Measurements from ENCODE around the gene NEK1.
"Not testable (repeated sequence)": the region's sequence is repeated elsewhere in the genome, so short reads cannot be mapped to it uniquely, and the experiment has no call there.

Gene NEK1

DNA sequence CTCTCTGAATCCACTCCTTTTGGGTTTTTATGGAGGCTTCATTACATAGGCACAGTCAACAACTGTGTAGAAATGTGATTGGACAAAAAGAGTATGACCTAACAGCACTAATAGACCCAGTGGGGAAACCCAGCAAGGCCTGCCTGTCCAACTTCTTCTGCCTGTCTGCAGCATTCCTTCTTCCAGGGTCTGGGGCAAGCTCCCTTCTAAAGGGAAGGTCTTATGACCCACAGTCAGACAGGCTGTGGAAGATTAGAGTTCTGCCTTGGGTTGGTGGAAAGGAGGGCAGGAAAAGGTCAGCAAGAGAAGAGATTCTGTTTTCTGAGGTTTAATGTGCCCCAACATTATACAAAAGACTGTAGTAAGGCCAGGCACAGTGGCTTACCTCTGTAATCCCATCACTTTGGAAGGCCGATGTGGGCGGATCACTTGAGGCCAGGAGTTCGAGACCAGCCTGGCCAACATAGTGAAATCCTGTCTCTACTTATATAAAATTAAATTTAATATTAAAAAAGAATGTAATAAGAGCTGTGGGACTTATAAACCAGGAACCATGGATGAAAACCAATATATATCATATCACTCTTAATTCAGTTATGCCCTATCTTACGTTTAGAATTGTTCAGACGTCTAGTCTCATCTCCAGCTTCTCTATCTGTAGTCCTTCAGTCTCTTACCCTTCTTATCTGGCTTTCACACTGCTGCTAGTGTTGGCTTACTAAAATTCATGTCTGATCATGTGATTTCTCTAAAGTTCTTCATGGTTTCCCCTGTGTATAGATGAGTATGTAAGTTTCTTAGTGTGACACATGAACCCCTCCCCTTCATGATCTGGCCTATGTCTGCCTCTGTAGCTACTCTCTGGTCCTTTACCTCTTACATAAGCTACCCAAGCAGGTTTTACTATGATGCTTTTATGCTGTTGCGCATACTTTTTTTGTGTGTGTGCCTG is 14.2 kb upstream of the NEK1 start:
- no peaks in the 10 kb centered on the region for H3K9me3 ChIP-seq (ENCODE audit: control insufficient read depth in 2 of 2, low read length in 2 of 2)
- peaks cover 2% of the 10 kb centered on the region for H3K4me1 ChIP-seq (ENCODE audit: control insufficient read depth, insufficient read depth, low read length)
- H3K9ac ChIP-seq (ENCODE audit: low read length in 2 of 2): no peak overlapping the region
- no peak overlapping the region for H3K27ac ChIP-seq (ENCODE audit: low read length)
- H3K27me3 ChIP-seq (ENCODE audit: control insufficient read depth in 1 of 2, insufficient read depth in 2 of 2, low read length in 2 of 2): no peaks in the 10 kb centered on the region
- no peak overlapping the region for H3K4me3 ChIP-seq (ENCODE audit: low read length in 2 of 2)
- H3K36me3 ChIP-seq (ENCODE audit: control insufficient read depth in 2 of 2, insufficient read depth in 2 of 2, low read length in 2 of 2): no peaks in the 10 kb centered on the region

DNA sequence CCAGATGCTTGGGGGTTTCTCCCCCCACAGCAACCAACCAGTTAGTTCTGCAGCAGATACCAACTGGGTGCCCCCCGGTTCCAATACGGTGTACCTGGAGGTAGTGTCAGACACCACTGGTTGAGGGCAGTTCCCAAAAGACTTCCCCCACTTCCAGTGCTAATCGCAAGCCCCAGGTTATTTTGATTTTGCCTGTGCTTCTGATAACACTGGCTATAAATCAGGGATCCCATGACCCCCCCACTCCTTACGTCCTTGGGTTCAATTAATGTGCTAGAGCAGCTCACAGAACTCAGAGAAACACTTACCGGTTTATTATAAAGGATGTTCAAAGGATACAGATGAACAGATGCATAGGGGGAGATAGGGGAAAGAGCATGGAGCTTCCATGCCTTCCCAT is 13.5 kb upstream of the NEK1 start:
- no peak overlapping the region for H3K9ac ChIP-seq (ENCODE audit: low read length in 2 of 2)
- no peak overlapping the region for H3K27ac ChIP-seq (ENCODE audit: low read length)
- H3K4me3 ChIP-seq (ENCODE audit: low read length in 2 of 2): no peak overlapping the region
- no peaks in the 10 kb centered on the region for H3K36me3 ChIP-seq (ENCODE audit: control insufficient read depth in 2 of 2, insufficient read depth in 2 of 2, low read length in 2 of 2)
- peaks cover 2% of the 10 kb centered on the region for H3K4me1 ChIP-seq (ENCODE audit: control insufficient read depth, insufficient read depth, low read length)
- no peaks in the 10 kb centered on the region for H3K9me3 ChIP-seq (ENCODE audit: control insufficient read depth in 2 of 2, low read length in 2 of 2)
- H3K27me3 ChIP-seq (ENCODE audit: control insufficient read depth in 1 of 2, insufficient read depth in 2 of 2, low read length in 2 of 2): no peaks in the 10 kb centered on the region

DNA sequence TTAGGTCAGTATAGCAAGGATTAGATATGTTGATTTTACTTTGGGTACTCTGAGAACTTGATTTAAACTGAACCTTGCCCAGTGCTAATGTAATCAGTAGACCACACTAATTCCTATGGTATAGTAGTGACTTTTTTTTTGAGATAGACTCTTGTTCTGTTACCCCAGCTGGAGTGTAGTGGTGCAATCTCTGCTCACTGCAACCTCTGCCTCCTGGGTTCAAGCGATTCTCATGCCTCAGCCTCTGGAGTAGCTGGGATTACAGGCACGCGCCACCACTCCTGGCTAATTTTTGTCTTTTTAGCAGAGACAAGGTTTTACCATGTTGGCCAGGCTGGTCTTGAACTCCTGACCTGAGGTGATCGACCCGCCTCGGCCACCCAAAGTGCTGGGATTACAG is 11.6 kb upstream of the NEK1 start:
- not testable (repeated sequence) for H3K9ac ChIP-seq (ENCODE audit: low read length in 2 of 2)

DNA sequence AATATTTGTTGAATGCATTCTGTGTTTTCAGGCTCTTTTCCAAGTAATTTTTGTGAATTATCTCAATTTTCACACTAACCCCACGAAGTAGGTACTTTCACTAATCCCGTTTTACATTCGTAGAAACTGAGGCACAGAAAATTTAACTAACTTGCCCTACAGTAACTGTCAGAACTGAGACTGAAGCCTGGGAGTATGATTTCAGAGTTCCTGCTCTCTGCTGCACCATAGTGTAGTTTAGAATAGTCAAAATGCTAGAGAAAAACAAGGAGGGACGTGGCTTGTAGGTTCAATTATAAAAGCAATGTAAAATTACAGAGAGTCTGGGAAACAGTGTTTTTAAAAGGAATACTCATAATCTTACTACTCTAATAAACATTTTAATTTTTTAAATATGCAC is 10.2 kb upstream of the NEK1 start:
- H3K36me3 ChIP-seq (ENCODE audit: control insufficient read depth in 2 of 2, insufficient read depth in 2 of 2, low read length in 2 of 2): no peaks in the 10 kb centered on the region
- no peaks in the 10 kb centered on the region for H3K9me3 ChIP-seq (ENCODE audit: control insufficient read depth in 2 of 2, low read length in 2 of 2)
- no peak overlapping the region for H3K9ac ChIP-seq (ENCODE audit: low read length in 2 of 2)
- no peak overlapping the region for H3K4me3 ChIP-seq (ENCODE audit: low read length in 2 of 2)
- peaks cover 2% of the 10 kb centered on the region for H3K4me1 ChIP-seq (ENCODE audit: control insufficient read depth, insufficient read depth, low read length)
- H3K27ac ChIP-seq (ENCODE audit: low read length): no peak overlapping the region
- H3K27me3 ChIP-seq (ENCODE audit: control insufficient read depth in 1 of 2, insufficient read depth in 2 of 2, low read length in 2 of 2): no peaks in the 10 kb centered on the region

More for the DNA sequence above, 11.6 kb upstream of the NEK1 start:
- not testable (repeated sequence) for H3K9me3 ChIP-seq (ENCODE audit: control insufficient read depth in 2 of 2, low read length in 2 of 2); H3K27ac ChIP-seq (ENCODE audit: low read length); H3K27me3 ChIP-seq (ENCODE audit: control insufficient read depth in 1 of 2, insufficient read depth in 2 of 2, low read length in 2 of 2); H3K4me1 ChIP-seq (ENCODE audit: control insufficient read depth, insufficient read depth, low read length); H3K4me3 ChIP-seq (ENCODE audit: low read length in 2 of 2); H3K36me3 ChIP-seq (ENCODE audit: control insufficient read depth in 2 of 2, insufficient read depth in 2 of 2, low read length in 2 of 2)

DNA sequence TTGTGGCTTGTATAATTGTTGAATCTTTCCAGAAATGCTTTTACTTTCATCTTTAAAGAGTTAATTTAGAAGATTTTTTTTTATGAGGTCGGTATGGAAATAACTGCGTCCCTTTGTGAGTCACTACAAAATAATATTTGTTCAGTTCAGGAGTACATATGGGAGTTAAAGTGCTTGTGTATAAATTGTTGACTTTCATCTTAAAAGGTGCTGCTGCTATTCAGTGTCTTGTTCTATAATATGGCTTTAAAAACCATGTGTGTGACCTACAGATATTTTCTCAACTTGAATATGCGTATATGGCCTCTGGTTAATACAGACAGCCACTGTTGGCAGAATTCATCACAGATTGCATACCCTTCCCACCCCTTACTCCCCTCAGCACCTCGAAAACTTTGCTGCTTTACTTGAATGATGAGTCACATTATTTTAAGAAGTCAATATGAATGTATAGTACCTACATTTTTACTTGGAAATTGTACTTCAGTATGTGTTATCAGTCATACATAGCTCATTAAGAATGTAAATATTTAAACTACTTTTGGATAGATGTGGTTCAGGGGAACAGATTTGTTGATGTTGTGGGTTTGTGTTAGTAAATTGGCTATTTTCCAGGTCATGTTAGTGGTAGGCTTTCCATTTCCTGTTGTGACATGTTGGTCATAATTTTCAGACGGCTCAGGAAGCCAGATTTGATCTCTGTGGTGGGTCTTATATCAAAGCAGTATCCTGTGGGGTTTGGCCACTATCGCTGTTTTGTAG is 9.5 kb upstream of the NEK1 start:
- Histone ChIP-seq H3K4me3 (ENCODE audit: low read length in 2 of 2) (peak overlapping the region; percentile 31 to 93), H3K4me1 (ENCODE audit: control insufficient read depth, insufficient read depth, low read length) (peaks cover 2% of the 10 kb centered on the region), H3K27me3 (ENCODE audit: control insufficient read depth in 1 of 2, insufficient read depth in 2 of 2, low read length in 2 of 2) (no peaks in the 10 kb centered on the region), H3K9me3 (ENCODE audit: control insufficient read depth in 2 of 2, low read length in 2 of 2) (no peaks in the 10 kb centered on the region), H3K9ac (ENCODE audit: low read length in 2 of 2) (peak overlapping the region; percentile 25 to 29), H3K27ac (ENCODE audit: low read length) (no peak overlapping the region), H3K36me3 (ENCODE audit: control insufficient read depth in 2 of 2, insufficient read depth in 2 of 2, low read length in 2 of 2) (no peaks in the 10 kb centered on the region)

DNA sequence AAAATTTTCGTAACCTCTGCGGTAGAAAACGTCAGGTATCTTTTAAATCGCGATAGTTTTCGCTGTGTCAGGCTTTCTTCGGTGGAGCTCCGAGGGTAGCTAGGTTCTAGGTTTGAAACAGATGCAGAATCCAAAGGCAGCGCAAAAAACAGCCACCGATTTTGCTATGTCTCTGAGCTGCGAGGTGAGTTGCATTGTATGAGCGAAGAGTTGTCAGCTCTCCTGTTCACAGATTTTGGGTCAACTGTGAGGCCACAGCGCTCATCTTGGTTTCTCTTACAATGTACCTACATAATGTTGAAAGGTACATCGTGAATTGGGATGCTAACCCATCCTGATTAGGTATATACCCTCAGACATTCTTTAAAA is 8.5 kb upstream of the NEK1 start:
- peak overlapping the region; percentile 94 for H3K27ac ChIP-seq (ENCODE audit: low read length)
- H3K27me3 ChIP-seq (ENCODE audit: control insufficient read depth in 1 of 2, insufficient read depth in 2 of 2, low read length in 2 of 2): no peaks in the 10 kb centered on the region
- H3K36me3 ChIP-seq (ENCODE audit: control insufficient read depth in 2 of 2, insufficient read depth in 2 of 2, low read length in 2 of 2): no peaks in the 10 kb centered on the region
- peak overlapping the region; percentile 77 to 93 for H3K4me3 ChIP-seq (ENCODE audit: low read length in 2 of 2)
- peaks cover 2% of the 10 kb centered on the region for H3K4me1 ChIP-seq (ENCODE audit: control insufficient read depth, insufficient read depth, low read length)
- H3K9me3 ChIP-seq (ENCODE audit: control insufficient read depth in 2 of 2, low read length in 2 of 2): no peaks in the 10 kb centered on the region
- peak overlapping the region; percentile 95 to 97 for H3K9ac ChIP-seq (ENCODE audit: low read length in 2 of 2)

DNA sequence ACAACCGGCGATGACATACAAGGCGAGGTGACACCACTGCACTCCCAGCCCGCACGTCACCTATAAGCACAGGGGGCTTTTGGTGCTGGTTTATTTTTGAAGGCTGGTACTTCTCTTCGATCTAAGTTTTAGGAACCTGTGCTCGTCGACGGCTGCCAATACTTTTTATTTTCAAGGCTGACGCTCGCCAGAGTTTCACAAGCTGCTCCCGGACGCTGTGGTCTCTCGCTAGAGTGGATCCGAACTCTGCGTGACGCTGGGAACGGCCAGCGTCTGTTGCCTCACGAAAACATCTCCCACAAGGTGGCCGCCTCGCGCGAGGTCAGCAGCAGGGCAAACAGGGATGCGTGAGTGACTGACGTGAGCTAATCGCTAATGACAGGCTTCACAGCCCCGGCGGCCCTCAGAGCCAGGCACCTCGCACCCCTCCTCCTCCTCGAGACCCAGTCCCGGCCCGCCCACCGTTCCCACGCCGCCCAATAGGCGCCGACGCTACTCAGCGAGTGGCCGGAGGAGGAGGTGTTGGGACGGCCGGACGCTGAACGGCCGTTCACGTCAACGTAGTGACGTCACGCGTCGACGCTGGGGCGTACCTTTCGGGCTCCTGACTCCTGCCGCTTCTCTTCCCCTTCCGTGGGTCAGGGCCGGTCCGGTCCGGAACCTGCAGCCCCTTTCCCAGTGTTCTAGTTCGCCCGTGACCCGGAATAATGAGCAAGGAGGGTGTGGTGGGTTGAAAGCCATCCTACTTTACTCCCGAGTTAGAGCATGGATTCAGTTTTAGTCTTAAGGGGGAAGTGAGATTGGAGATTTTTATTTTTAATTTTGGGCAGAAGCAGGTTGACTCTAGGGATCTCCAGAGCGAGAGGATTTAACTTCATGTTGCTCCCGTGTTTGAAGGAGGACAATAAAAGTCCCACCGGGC is 7.8 kb upstream of the NEK1 start, which contains the start of gene CLCN3:
Gene CLCN3 (plus strand): TSS at position 621 of the 922 bp plus-strand sequence. CDS start 15,351 bp downstream, outside the sequence.
- Histone ChIP-seq H3K27ac (ENCODE audit: low read length) (peak within 1 kb of the TSS; percentile 94), H3K9ac (ENCODE audit: low read length in 2 of 2) (peak within 1 kb of the TSS; percentile 95 to 97), H3K4me1 (ENCODE audit: control insufficient read depth, insufficient read depth, low read length) (peaks cover 2% of the 10 kb centered on the region), H3K4me3 (ENCODE audit: low read length in 2 of 2) (peak within 1 kb of the TSS; percentile 77 to 93), H3K9me3 (ENCODE audit: control insufficient read depth in 2 of 2, low read length in 2 of 2) (no peaks in the 10 kb centered on the region), H3K27me3 (ENCODE audit: control insufficient read depth in 1 of 2, insufficient read depth in 2 of 2, low read length in 2 of 2) (no peaks in the 10 kb centered on the region), H3K36me3 (ENCODE audit: control insufficient read depth in 2 of 2, insufficient read depth in 2 of 2, low read length in 2 of 2) (no peaks in the 10 kb centered on the region)

DNA sequence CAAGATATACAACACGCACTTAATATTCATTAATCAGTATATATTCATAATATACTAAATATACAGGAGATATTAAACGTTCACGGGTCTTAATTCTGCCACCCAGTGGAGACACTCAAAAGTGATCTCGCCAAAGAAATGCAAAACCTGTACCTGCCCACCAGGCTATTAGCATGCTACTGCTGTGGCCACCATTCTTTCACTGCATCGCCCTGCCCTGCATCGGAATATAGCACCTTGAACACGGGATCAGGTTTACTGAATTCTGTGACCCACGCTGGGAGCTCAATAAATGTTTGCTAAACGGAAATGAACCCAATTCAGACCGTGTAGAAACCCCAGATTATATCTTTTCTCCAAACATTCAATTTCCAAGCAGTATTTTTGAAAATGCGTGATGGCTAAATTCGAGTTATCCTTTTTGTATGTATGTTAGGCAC is 7.2 kb upstream of the NEK1 start:
- Histone ChIP-seq H3K9me3 (ENCODE audit: control insufficient read depth in 2 of 2, low read length in 2 of 2) (no peaks in the 10 kb centered on the region), H3K27ac (ENCODE audit: low read length) (peak overlapping the region; percentile 94), H3K36me3 (ENCODE audit: control insufficient read depth in 2 of 2, insufficient read depth in 2 of 2, low read length in 2 of 2) (no peaks in the 10 kb centered on the region), H3K4me1 (ENCODE audit: control insufficient read depth, insufficient read depth, low read length) (peaks cover 2% of the 10 kb centered on the region), H3K27me3 (ENCODE audit: control insufficient read depth in 1 of 2, insufficient read depth in 2 of 2, low read length in 2 of 2) (no peaks in the 10 kb centered on the region), H3K9ac (ENCODE audit: low read length in 2 of 2) (peak overlapping the region; percentile 93 to 95), H3K4me3 (ENCODE audit: low read length in 2 of 2) (peak overlapping the region; percentile 77 to 93)

DNA sequence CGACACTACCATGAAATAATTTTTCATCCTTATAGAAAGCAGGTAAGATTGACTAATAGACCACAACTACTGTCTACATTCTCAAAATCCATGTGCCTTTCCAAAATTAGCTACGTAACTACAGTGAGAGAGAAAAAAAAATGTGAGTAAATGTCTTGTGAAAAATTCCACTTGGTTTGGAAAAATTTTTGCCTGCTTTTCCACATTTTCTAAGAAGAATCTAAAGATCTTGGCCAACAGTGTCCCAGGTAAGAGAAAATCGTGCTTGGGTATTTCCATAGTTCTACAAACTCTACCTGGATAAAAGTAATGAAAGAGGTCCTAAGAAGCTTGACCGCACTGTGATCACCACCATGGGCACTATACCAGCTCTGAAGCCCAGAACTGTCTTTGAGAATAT is 6.6 kb upstream of the NEK1 start:
- Histone ChIP-seq H3K27me3 (ENCODE audit: control insufficient read depth in 1 of 2, insufficient read depth in 2 of 2, low read length in 2 of 2) (no peaks in the 10 kb centered on the region), H3K4me1 (ENCODE audit: control insufficient read depth, insufficient read depth, low read length) (peaks cover 2% of the 10 kb centered on the region), H3K4me3 (ENCODE audit: low read length in 2 of 2) (peak overlapping the region; percentile 9 to 93), H3K9ac (ENCODE audit: low read length in 2 of 2) (no peak overlapping the region), H3K27ac (ENCODE audit: low read length) (no peak overlapping the region), H3K36me3 (ENCODE audit: control insufficient read depth in 2 of 2, insufficient read depth in 2 of 2, low read length in 2 of 2) (no peaks in the 10 kb centered on the region), H3K9me3 (ENCODE audit: control insufficient read depth in 2 of 2, low read length in 2 of 2) (no peaks in the 10 kb centered on the region)

DNA sequence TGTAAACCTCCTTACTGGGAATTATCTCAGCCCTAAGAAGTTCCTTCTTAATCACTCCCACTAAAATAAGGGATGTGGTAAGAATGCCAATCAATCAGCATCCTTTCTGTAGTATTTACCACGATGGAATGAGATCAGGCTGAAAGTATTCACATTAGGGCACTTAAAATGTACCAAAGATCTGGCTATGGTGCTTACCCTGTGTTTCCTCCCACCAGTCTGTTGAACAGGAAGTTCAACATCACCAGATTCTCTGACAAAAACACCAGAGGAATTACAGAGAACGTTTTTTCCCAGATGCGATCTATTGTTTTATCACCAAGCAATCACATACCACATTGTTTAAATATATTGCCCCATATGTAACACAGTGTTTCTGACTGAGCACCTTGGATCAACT is 5.9 kb upstream of the NEK1 start:
- H3K36me3 ChIP-seq (ENCODE audit: control insufficient read depth in 2 of 2, insufficient read depth in 2 of 2, low read length in 2 of 2): no peaks in the 10 kb centered on the region
- no peaks in the 10 kb centered on the region for H3K9me3 ChIP-seq (ENCODE audit: control insufficient read depth in 2 of 2, low read length in 2 of 2)
- H3K27ac ChIP-seq (ENCODE audit: low read length): no peak overlapping the region
- H3K4me3 ChIP-seq (ENCODE audit: low read length in 2 of 2): no peak overlapping the region
- H3K9ac ChIP-seq (ENCODE audit: low read length in 2 of 2): no peak overlapping the region
- H3K27me3 ChIP-seq (ENCODE audit: control insufficient read depth in 1 of 2, insufficient read depth in 2 of 2, low read length in 2 of 2): no peaks in the 10 kb centered on the region
- peaks cover 2% of the 10 kb centered on the region for H3K4me1 ChIP-seq (ENCODE audit: control insufficient read depth, insufficient read depth, low read length)

Data from stomach smooth muscle (tissue), 2 donors.